Type B pancreatic cell (in vitro differentiated cells): ENCODE data around the gene MTFR1L. TPM values are rescaled to one million over a fixed set of nuclear protein-coding genes. Genes with fewer than 3 reads are reported as not detected.

Source experiments
- DNase-seq: peaks from one replicate; pipeline ENCODE4 v3.0.0; 2021; ENCODE audit warnings: mixed read lengths; ENCODE audit not compliant: unreplicated experiment; ENCODE audit errors: extremely low spot score
- H3K27ac Mint-ChIP-seq: 2 replicates; pipeline ENCODE4 v1.8.0; 2021; ENCODE audit warnings: mild to moderate bottlenecking, mixed read lengths
- H3K27me3 Mint-ChIP-seq: 2 replicates; pipeline ENCODE4 v1.8.0; 2021; ENCODE audit warnings: mixed read lengths
- H3K36me3 Mint-ChIP-seq: 2 replicates; pipeline ENCODE4 v1.8.0; 2021; ENCODE audit warnings: mixed read lengths
- H3K4me1 Mint-ChIP-seq: one replicate; pipeline ENCODE4 v1.8.0; 2021; ENCODE audit warnings: mixed read lengths; ENCODE audit not compliant: unreplicated experiment
- H3K4me3 Mint-ChIP-seq: 2 replicates; pipeline ENCODE4 v1.8.0; 2021; ENCODE audit warnings: mild to moderate bottlenecking, mixed read lengths
- H3K9me3 Mint-ChIP-seq: 2 replicates; pipeline ENCODE4 v1.8.0; 2021; ENCODE audit warnings: mixed read lengths
- CTCF ChIP-seq: fragments of 200-600 bp; sonication (generic); conservative IDR thresholded peaks from 2 replicates; pipeline ENCODE4 v1.5.0; 2021; ENCODE audit warnings: antibody characterized with exemption, mild to moderate bottlenecking
- total RNA-seq: library from RNA; stranded (reverse); gene quantifications from 2 replicates; pipeline ENCODE4 v1.2.1, GENCODE V29; 2021; ENCODE audit warnings: low replicate concordance

MTFR1L gene
- total RNA-seq, 1 donor from 2014 or later: 73.5 TPM

DNA sequence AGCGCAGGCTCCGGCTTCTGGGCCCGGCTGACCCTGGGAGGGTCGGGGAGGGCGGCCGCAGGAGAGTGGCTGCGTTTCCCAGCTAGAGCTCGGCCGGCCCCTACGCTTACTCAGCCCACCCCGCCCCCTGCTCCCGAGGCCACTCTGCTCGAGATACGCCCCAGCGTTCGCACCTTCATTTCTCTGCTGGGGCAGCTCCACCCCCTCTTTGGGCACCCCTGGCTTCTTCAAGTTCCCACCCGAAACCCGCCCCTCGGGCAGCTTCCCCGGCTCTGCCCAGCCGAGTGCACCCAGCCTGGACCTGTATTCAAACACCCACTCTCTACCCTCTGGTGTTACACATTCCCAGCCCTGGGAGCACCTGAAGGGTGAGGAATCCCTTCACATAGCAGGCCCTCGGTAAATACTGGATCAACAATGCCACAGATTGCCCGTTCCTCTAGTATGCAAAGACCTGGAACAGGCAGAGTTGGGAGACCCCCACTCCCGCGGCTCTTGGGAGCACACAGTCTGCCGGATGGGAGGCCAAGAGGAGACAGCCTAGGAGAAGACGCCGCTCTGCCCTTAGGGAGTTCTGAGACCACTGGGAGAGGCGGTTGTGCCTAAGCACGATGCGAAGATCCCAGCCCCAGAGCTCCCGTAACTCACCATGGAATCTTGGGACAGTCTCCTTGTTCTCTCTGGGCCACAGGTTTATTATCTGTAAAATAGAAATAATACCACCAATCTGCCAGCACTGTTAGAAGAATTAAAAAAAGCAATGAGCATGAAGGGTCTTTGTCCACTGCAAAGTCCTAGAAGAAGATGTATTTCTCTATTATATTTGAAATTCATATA is 56.3 kb downstream of the MTFR1L start:
- H3K9me3 Mint-ChIP-seq: no peaks in the 10 kb centered on the region
- DNase-seq: no peak

DNA sequence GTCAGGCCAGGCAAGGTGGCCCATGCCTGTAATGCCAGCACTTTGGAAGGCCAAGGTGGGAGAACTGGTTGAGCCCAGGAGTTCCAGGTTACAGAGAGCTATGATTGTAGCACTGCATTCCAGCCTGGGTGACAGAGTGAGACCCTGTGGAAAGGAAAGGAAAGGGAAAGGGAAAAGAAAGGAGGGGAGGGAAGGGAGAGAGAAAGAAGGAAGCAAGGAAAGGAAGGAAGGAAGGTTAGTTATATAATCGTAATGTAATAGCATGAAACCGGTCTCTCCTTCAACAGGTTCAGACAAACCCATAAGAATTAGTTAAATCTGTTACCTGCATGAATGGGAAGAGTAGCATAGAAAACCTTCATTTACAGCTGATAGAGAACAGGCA is 56.9 kb downstream of the MTFR1L start:
- Mint-ChIP-seq H3K27ac (peak overlapping the region; percentile 79), H3K27me3 (no peaks in the 10 kb centered on the region), H3K4me1 (peaks cover 33% of the 10 kb centered on the region), H3K36me3 (no peaks in the 10 kb centered on the region), H3K9me3 (no peaks in the 10 kb centered on the region), H3K4me3 (peak overlapping the region; percentile 88)
- DNase-seq: no peak
- no peak for TF ChIP-seq CTCF

More for the DNA sequence above, 56.3 kb downstream of the MTFR1L start:
- H3K27me3 Mint-ChIP-seq: no peaks in the 10 kb centered on the region
- peaks cover 34% of the 10 kb centered on the region for H3K4me1 Mint-ChIP-seq
- H3K36me3 Mint-ChIP-seq: no peaks in the 10 kb centered on the region
- peak overlapping the region; percentile 79 for H3K27ac Mint-ChIP-seq
- peak overlapping the region; percentile 88 for H3K4me3 Mint-ChIP-seq
- no peak for TF ChIP-seq CTCF

GRCh38 chr1:25877155-25877554 is 57.4 kb downstream of the MTFR1L start:
- peaks cover 33% of the 10 kb centered on the region for H3K4me1 Mint-ChIP-seq
- no peak for TF ChIP-seq CTCF
- H3K27ac Mint-ChIP-seq: no peak overlapping the region
- H3K9me3 Mint-ChIP-seq: no peaks in the 10 kb centered on the region
- no peak for DNase-seq
- no peak overlapping the region for H3K4me3 Mint-ChIP-seq
- no peaks in the 10 kb centered on the region for H3K36me3 Mint-ChIP-seq
- no peaks in the 10 kb centered on the region for H3K27me3 Mint-ChIP-seq

DNA sequence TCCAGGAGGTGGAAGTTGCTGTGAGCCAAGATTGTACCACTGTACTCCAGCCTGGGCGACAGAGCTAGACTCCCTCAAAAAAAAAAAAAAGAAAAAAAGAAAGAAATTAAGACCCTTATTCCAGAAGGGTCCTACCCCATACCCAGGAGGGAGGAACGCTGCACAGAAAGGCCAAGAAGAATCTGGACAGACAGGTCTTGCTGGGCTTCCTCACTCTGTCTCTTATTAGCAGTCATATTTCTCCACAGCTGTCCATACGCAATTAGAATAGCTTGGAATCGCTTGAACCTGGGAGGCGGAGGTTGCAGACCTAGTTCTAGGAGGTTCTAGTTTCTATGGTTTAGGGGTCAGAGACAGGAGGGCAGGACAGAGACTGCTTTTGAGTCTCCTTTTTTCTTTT is 58.9 kb downstream of the MTFR1L start:
- no peaks in the 10 kb centered on the region for H3K27me3 Mint-ChIP-seq
- H3K27ac Mint-ChIP-seq: peak overlapping the region; percentile 78
- no peaks in the 10 kb centered on the region for H3K36me3 Mint-ChIP-seq
- peak overlapping the region; percentile 34 for H3K4me3 Mint-ChIP-seq
- H3K4me1 Mint-ChIP-seq: peaks cover 24% of the 10 kb centered on the region
- TF ChIP-seq CTCF: no peak
- DNase-seq: no peak
- H3K9me3 Mint-ChIP-seq: no peaks in the 10 kb centered on the region

DNA sequence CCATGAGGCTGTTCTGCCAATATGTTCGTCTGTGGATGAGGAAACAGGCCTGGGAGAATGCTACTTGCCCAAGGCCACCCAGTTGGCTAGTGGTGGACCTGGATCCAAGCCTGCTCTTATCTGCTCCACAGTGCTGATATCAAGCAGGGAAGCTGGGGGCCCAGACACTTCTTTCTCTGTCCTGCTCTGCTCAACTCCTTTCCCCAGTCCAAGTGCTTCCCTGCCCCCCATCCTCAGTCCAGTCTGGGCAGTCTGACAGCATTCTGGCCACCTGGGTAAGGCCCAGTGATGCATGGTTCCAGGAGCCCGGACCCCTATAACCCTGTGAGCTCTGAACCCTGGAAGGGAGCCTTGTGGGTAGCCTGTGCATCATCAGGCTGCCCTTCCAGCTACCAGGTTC is 59.9 kb downstream of the MTFR1L start:
- no peaks in the 10 kb centered on the region for H3K9me3 Mint-ChIP-seq
- no peak for TF ChIP-seq CTCF
- peak overlapping the region; percentile 78 for H3K27ac Mint-ChIP-seq
- no peaks in the 10 kb centered on the region for H3K36me3 Mint-ChIP-seq
- H3K4me1 Mint-ChIP-seq: peaks cover 24% of the 10 kb centered on the region
- H3K4me3 Mint-ChIP-seq: peak overlapping the region; percentile 25
- H3K27me3 Mint-ChIP-seq: no peaks in the 10 kb centered on the region
- DNase-seq: no peak
